ENCODE measurements around the gene LCMT1. TPM values are rescaled to one million over a fixed set of nuclear protein-coding genes. Genes with fewer than 3 reads are reported as not detected.

The LCMT1 gene
- polyA plus RNA-seq, 3 donors = 27.2 to 34.2 (median 33.1) TPM

DNA sequence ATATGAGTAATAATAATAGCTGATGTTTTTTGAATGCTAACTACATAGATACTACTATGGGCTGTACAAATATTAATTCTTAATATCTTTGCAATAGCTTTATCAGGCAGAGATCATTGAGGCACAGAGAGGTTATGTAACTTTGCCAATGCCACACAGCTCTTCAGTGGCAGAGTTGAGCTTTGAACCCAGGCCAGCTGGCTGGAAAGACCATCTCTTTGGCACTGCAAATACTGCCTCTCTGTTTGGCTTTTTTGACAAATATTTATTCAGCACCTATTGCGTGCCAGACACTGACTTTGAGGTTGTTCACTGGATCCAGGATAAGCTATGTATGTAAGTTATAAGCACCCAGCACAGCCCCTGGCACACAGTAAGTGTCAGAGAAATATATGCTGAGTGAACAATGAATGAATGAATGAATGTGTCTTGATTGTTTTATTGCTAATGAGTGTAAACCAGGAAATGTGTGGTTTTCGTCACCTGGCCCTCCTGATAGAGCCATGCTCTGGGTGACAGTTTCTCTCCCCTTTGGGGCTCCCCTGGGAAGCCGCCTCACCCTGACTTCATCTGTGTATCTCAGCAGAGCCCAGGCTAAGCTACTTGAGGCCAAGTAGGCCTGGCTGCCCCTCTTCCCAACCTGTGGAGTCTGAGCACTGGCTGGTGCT is 107.7 kb downstream of the LCMT1 start:
- Histone ChIP-seq H3K4me3 (replicated peaks in 1 of 3; ENCODE audit: low read depth in 2 of 3, low read length in 3 of 3) (no peak overlapping the region), H3K27me3 (ENCODE audit: control insufficient read depth in 2 of 2, insufficient read depth in 2 of 2, low read length in 2 of 2) (no peaks in the 10 kb centered on the region), H3K27ac (ENCODE audit: low read depth in 1 of 2, low read length in 2 of 2) (no peak overlapping the region), H4K20me1 (ENCODE audit: insufficient read depth, low read length) (no peaks in the 10 kb centered on the region), H3K4me2 (replicated peaks; ENCODE audit: extremely low read depth, low read length, poor library complexity, severe bottlenecking) (no peak overlapping the region), H3K4me1 (ENCODE audit: control insufficient read depth in 1 of 2, insufficient read depth in 2 of 2, low read length in 2 of 2) (no peaks in the 10 kb centered on the region), H3K9me3 (replicated peaks in 1 of 2; ENCODE audit: control insufficient read depth in 1 of 2, insufficient read depth in 1 of 2, low read length in 2 of 2) (no peaks in the 10 kb centered on the region), H3K79me2 (ENCODE audit: insufficient read depth, low read length) (no peaks in the 10 kb centered on the region), H3K36me3 (replicated peaks in 1 of 2; ENCODE audit: control insufficient read depth in 1 of 2, insufficient read depth in 2 of 2, low read length in 2 of 2) (no peaks in the 10 kb centered on the region), H3K9ac (ENCODE audit: insufficient read depth, low read length, poor library complexity, severe bottlenecking) (no peak overlapping the region), H2AFZ (ENCODE audit: insufficient read depth, low read depth, low read length, poor library complexity, severe bottlenecking) (no peak overlapping the region)
- H3K27me3 Mint-ChIP-seq (ENCODE audit: low read depth in 3 of 3) = peaks cover 0 to 7% (median 3%) of the 10 kb centered on the region in 3 donors
- peak overlapping the region in 1 of 7 donors; percentile 68 for H3K27ac Mint-ChIP-seq
- H3K9me3 Mint-ChIP-seq = no peaks in the 10 kb centered on the region
- TF ChIP-seq, protein P1, sequence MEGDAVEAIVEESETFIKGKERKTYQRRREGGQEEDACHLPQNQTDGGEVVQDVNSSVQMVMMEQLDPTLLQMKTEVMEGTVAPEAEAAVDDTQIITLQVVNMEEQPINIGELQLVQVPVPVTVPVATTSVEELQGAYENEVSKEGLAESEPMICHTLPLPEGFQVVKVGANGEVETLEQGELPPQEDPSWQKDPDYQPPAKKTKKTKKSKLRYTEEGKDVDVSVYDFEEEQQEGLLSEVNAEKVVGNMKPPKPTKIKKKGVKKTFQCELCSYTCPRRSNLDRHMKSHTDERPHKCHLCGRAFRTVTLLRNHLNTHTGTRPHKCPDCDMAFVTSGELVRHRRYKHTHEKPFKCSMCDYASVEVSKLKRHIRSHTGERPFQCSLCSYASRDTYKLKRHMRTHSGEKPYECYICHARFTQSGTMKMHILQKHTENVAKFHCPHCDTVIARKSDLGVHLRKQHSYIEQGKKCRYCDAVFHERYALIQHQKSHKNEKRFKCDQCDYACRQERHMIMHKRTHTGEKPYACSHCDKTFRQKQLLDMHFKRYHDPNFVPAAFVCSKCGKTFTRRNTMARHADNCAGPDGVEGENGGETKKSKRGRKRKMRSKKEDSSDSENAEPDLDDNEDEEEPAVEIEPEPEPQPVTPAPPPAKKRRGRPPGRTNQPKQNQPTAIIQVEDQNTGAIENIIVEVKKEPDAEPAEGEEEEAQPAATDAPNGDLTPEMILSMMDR (IDR thresholded peaks at IDR 0.05) = no peak
- no peak overlapping the region for H3K4me3 Mint-ChIP-seq
- intact Hi-C loops (cut with micrococcal nuclease) = no loop called here
- no peaks in the 10 kb centered on the region for H3K36me3 Mint-ChIP-seq
- no peaks in the 10 kb centered on the region for H3K4me1 Mint-ChIP-seq
- WGBS (ENCODE audit: insufficient coverage) = 91% methylated on average over 2 of the region's 3 CpGs
- DNase-seq = no peak

DNA sequence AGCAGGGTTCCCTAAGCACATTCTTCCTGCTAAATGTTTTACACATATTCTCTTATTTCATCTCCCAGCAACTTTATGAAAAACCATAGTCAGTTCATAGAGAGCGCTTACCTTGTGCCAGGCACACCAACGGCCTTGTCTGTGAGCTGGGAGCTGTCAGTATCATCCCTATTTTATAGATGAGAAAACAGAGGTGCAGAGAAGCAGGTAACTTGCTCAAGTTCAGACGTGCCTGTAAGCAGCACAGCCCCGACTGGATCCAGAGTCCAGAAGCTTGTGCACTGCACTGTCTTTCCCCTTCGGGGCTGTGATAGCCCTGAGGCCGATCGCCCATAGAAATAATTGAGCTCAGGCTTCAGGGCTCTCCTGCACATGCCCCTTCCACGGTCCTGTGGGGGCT is 111.4 kb downstream of the LCMT1 start:
- H3K36me3 ChIP-seq (replicated peaks in 1 of 2; ENCODE audit: control insufficient read depth in 1 of 2, insufficient read depth in 2 of 2, low read length in 2 of 2) = no peaks in the 10 kb centered on the region
- no peak overlapping the region for H3K4me2 ChIP-seq (replicated peaks; ENCODE audit: extremely low read depth, low read length, poor library complexity, severe bottlenecking)
- no peaks in the 10 kb centered on the region for H3K4me1 ChIP-seq (ENCODE audit: control insufficient read depth in 1 of 2, insufficient read depth in 2 of 2, low read length in 2 of 2)
- H3K9me3 Mint-ChIP-seq = no peaks in the 10 kb centered on the region
- no peaks in the 10 kb centered on the region for H3K9me3 ChIP-seq (replicated peaks in 1 of 2; ENCODE audit: control insufficient read depth in 1 of 2, insufficient read depth in 1 of 2, low read length in 2 of 2)
- no peak overlapping the region for H3K27ac Mint-ChIP-seq
- H3K9ac ChIP-seq (ENCODE audit: insufficient read depth, low read length, poor library complexity, severe bottlenecking) = no peak overlapping the region
- H3K4me3 Mint-ChIP-seq = no peak overlapping the region
- H3K27ac ChIP-seq (ENCODE audit: low read depth in 1 of 2, low read length in 2 of 2) = no peak overlapping the region
- WGBS (ENCODE audit: insufficient coverage) = 92% methylated on average over 8 of the region's 8 CpGs
- H3K27me3 ChIP-seq (ENCODE audit: control insufficient read depth in 2 of 2, insufficient read depth in 2 of 2, low read length in 2 of 2) = no peaks in the 10 kb centered on the region
- TF ChIP-seq, protein P1 (IDR thresholded peaks at IDR 0.05) = no peak
- H3K79me2 ChIP-seq (ENCODE audit: insufficient read depth, low read length) = no peaks in the 10 kb centered on the region
- no peak overlapping the region for H2AFZ ChIP-seq (ENCODE audit: insufficient read depth, low read depth, low read length, poor library complexity, severe bottlenecking)
- H3K36me3 Mint-ChIP-seq = no peaks in the 10 kb centered on the region
- no peaks in the 10 kb centered on the region for H3K4me1 Mint-ChIP-seq
- peaks cover 0 to 3% (median 3%) of the 10 kb centered on the region in 3 donors for H3K27me3 Mint-ChIP-seq (ENCODE audit: low read depth in 3 of 3)
- H4K20me1 ChIP-seq (ENCODE audit: insufficient read depth, low read length) = no peaks in the 10 kb centered on the region
- no peak overlapping the region for H3K4me3 ChIP-seq (replicated peaks in 1 of 3; ENCODE audit: low read depth in 2 of 3, low read length in 3 of 3)
- intact Hi-C loops (cut with micrococcal nuclease) = loop anchor here in 1 of 2 donors (10.0 kb wide), 2 partner anchors 98 to 168 kb away; no protein-coding TSS in a partner anchor
- DNase-seq = no peak

Data from CD14-positive monocyte (primary cell).